GM04503 (cell line): Measurements from ENCODE around the gene CSRNP3.
"Not testable (repeated sequence)": the region's sequence is repeated elsewhere in the genome, so short reads cannot be mapped to it uniquely, and the experiment has no call there.

Source experiments
- DNase-seq: peaks from one replicate; pipeline ENCODE4 v3.0.0-alpha.2; 2012; ENCODE audit warnings: low read depth

Gene CSRNP3

GRCh38 chr2:165635532-165635931 is 166.0 kb downstream of the CSRNP3 start:
- no peak for DNase-seq

- no peak for DNase-seq
These were observed 167.5 kb downstream of the CSRNP3 start for GRCh38 chr2:165636959-165637358.

DNA sequence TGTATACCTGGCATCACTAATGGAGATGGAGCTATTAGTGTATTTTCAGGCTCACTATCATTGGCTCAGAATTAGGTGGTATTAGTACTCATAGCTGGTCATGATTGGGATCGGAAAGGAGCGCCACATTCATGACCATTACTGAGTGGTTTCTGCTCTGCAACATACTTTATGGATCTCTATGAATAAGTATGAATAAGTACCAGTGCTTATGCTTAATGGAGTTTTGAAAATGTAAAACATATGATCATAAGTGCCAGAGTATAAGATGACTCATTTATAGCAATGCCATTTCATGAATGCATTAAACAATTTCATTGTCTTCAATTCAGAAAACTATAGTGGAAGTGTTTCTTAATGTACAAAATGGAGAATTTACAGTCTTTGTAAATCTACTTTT is 167.9 kb downstream of the CSRNP3 start:
- DNase-seq, result no peak

- no peak for DNase-seq
These were observed 170.0 kb downstream of the CSRNP3 start for GRCh38 chr2:165639504-165639903.

GRCh38 chr2:165640247-165640929 is 170.9 kb downstream of the CSRNP3 start:
- DNase-seq, result no peak

- DNase-seq, result peak; percentile 0
These were observed 176.7 kb downstream of the CSRNP3 start for GRCh38 chr2:165645930-165646831.

DNA sequence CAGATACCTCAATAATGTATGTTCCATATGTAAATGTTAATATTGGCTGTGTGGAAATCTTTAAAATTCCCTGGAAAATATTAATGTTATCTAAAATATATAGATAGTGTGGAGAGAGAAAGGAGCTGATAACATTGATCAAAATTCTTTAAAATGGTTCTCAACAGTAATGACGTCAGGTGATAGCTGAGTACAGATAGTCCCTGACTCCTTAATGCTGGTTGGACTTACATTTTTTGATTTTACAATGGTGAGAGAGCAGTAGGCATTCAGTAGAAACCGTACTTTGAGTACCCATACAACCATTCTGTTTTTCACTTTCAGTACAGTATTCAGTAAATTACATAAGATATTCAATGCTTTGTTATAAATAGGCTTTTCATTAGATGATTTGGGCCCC is 177.9 kb downstream of the CSRNP3 start:
- no peak for DNase-seq

GRCh38 chr2:165648801-165649200 is 179.3 kb downstream of the CSRNP3 start:
- DNase-seq, result no peak

DNA sequence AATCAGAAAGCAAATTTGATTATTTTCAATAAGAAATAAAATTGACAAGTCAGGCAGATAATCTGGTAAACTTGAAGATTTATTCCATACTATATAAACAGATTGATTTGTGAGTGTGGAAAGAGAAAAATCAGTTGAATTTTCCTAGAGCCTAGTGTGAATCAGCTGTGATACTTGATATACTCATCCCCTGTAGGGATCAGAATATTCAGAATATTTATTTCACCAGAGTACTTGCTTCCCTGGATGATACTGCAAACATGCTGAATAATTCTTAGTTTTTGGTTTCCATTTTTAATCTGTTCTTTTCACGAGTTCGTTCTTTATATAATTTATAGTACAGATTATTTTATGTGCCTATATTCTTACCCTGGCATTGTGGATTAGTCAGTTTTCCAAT is 181.7 kb downstream of the CSRNP3 start:
- no peak for DNase-seq

DNA sequence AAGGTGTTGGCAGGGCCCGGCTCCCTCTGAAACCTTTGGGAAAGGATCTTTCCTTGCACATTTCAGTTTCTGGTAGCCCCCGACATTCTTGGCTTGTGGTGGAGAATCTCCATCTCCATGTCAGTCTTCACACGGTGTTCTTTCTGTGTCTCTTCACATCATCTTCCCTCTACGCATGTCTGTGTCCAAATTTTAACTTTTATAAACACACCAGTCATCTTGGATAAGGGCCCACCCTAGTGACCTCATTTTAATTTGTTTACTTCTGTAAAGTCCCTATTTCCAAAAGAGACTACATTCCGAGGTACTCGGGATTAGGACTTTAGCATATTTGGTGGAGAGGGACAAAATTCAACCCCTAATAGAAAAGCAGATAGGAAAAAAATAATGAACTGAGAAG is 186.2 kb downstream of the CSRNP3 start:
- no peak for DNase-seq

GRCh38 chr2:165660361-165660760 is 190.9 kb downstream of the CSRNP3 start:
- no peak for DNase-seq

GRCh38 chr2:165662720-165663119 is 193.2 kb downstream of the CSRNP3 start:
- DNase-seq, result no peak

GRCh38 chr2:165665614-165666013 is 196.1 kb downstream of the CSRNP3 start:
- DNase-seq, result no peak

GRCh38 chr2:165666073-165666472 is 196.6 kb downstream of the CSRNP3 start:
- not testable (repeated sequence) for DNase-seq

GRCh38 chr2:165666605-165667004 is 197.1 kb downstream of the CSRNP3 start:
- DNase-seq, result no peak

DNA sequence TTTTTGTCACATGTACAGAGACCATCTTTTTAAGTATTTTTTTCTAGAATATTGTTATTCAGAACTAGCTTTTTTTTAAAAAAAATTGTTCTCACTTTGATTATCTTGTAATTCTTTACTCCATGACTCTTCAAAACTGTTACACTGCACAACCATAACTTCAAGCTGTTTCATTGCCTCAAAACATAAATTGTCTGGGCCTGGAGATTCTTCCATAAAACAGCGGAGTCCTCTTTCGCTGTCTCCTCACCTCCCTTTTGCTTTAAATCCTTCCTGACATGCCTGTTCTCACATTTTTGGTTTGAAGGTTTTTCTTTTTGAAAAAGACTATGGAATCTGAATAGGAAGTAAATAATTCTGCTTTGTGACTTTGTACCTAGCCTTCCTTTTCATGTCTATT is 197.9 kb downstream of the CSRNP3 start:
- DNase-seq, result no peak

DNA sequence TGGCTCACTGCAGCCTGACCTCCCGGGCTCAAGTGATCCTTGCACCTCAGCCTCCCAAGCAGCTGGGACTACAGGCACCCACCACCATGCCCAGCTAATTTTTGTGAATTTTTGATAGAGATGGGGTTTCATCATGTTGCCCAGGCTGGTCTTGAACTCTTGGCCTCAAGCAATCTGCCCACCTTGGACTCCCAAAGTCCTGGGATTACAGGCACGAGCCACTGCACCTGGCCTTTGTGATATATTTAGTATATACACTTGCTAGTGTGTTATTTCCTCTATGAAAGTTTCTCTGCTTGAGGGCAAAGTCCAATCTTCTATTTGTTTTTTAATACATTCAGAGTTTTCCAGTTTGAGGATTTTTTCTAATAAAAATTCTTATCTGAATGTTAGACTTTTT is 205.3 kb downstream of the CSRNP3 start:
- DNase-seq, result no peak

GRCh38 chr2:165675551-165675968 is 206.1 kb downstream of the CSRNP3 start:
- DNase-seq, result no peak

GRCh38 chr2:165678882-165679281 is 209.4 kb downstream of the CSRNP3 start:
- no peak for DNase-seq

DNA sequence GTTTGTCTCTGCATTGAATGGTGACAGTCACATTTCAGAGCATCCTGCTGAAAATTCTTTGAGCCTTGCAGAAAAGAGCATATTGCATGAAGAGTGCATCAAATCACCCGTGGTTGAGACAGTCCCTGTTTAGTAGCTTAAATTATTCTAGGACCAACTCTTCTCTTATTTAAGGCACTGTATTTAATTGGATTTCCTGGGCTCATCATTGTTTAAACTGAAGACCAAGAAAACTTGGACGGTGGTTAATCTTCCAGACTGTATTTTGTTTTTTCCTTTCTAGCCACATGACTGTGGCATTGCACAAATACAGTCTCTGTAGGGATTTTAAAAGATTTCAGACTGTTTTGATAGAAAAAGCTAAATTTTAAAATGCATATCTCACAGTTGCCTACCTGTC is 210.1 kb downstream of the CSRNP3 start:
- DNase-seq, result no peak

DNA sequence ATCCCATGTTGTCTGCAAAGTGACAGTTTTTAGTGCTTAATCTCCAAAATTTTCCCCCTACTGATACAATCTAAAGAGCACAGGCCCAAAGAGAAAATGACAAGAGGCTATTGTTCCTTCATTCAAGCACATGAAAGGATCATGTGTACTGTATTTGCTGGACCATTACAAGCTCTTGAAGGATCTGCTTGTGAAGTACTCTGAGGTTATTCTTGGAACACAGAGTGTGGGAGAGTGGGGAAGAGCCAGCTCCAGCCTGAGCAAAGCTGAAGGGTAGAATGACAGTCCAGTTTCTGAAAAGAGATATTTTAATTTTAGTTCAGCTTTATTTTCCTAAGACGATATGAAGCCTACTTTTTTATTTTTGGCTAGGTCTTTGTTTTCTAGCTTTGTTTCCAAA is 212.3 kb downstream of the CSRNP3 start:
- DNase-seq, result no peak

GRCh38 chr2:165682546-165682945 is 213.0 kb downstream of the CSRNP3 start:
- no peak for DNase-seq

- DNase-seq, result no peak
These were observed 217.3 kb downstream of the CSRNP3 start for GRCh38 chr2:165686800-165687199.
